ENCODE measurements around the gene ATP6V1F.

The ATP6V1F gene

GRCh38 chr7:128865996-128866877 is 3.6 kb downstream of the ATP6V1F start:
- TF ChIP-seq, protein P1, sequence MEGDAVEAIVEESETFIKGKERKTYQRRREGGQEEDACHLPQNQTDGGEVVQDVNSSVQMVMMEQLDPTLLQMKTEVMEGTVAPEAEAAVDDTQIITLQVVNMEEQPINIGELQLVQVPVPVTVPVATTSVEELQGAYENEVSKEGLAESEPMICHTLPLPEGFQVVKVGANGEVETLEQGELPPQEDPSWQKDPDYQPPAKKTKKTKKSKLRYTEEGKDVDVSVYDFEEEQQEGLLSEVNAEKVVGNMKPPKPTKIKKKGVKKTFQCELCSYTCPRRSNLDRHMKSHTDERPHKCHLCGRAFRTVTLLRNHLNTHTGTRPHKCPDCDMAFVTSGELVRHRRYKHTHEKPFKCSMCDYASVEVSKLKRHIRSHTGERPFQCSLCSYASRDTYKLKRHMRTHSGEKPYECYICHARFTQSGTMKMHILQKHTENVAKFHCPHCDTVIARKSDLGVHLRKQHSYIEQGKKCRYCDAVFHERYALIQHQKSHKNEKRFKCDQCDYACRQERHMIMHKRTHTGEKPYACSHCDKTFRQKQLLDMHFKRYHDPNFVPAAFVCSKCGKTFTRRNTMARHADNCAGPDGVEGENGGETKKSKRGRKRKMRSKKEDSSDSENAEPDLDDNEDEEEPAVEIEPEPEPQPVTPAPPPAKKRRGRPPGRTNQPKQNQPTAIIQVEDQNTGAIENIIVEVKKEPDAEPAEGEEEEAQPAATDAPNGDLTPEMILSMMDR (IDR thresholded peaks at IDR 0.05; ENCODE audit: control extremely low read depth, extremely low read depth, low read depth, missing control alignments) = no peak
- ChIA-PET CTCF (interaction anchor here (1.6 to 9.5 kb wide), 2 partner anchors 16 to 298 kb away, joined by 4 to 75 read pairs; no protein-coding TSS in a partner anchor), POLR2A (no interaction called here)
- no peak for DNase-seq (ENCODE audit: extremely low spot score)

DNA sequence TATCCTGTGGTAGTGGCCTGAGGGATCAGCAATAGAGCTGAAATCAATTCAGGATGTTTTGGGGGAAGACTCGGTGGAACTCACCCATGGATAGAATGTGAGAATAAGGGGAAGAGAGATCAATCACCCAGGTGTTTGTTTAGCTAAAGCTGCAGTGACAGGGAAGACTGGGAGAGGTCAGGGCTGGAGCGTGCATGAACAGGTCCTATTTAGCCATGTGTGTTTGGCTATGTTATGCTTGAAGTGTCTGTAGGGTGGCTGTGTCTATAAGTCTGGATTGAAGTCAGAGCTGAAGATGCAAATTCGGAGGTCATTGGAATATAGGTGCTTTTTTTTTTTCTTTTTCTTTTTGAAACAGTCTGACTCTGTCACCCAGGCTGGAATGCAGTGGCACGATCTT is 4.6 kb downstream of the ATP6V1F start:
- CTCF ChIA-PET = interaction anchor here (1.6 to 9.5 kb wide), 2 partner anchors 15 to 297 kb away, joined by 4 to 75 read pairs; no protein-coding TSS in a partner anchor
- no peak for DNase-seq (ENCODE audit: extremely low spot score)
- POLR2A ChIA-PET = no interaction called here
- TF ChIP-seq, protein P1 (IDR thresholded peaks at IDR 0.05; ENCODE audit: control extremely low read depth, extremely low read depth, low read depth, missing control alignments) = no peak

- ChIA-PET POLR2A (no interaction called here), CTCF (interaction anchor here (0.9 to 9.5 kb wide), 4 partner anchors 14 to 296 kb away, joined by 3 to 75 read pairs (median 4); no protein-coding TSS in a partner anchor)
- DNase-seq (ENCODE audit: extremely low spot score) = no peak
- TF ChIP-seq, protein P1 (IDR thresholded peaks at IDR 0.05; ENCODE audit: control extremely low read depth, extremely low read depth, low read depth, missing control alignments) = no peak
Observed at GRCh38 chr7:128867842-128868623, 5.4 kb downstream of the ATP6V1F start.

- CTCF ChIA-PET = interaction anchor here (0.9 to 9.5 kb wide), 3 partner anchors 13 to 67 kb away, joined by 3 to 75 read pairs (median 3); no protein-coding TSS in a partner anchor
- TF ChIP-seq, protein P1 (IDR thresholded peaks at IDR 0.05; ENCODE audit: control extremely low read depth, extremely low read depth, low read depth, missing control alignments) = no peak
- POLR2A ChIA-PET = no interaction called here
- no peak for DNase-seq (ENCODE audit: extremely low spot score)
Observed at GRCh38 chr7:128868624-128869137, 6.0 kb downstream of the ATP6V1F start.

GRCh38 chr7:128869138-128869943 is 6.7 kb downstream of the ATP6V1F start:
- CTCF ChIA-PET = interaction anchor here (0.7 to 9.5 kb wide), 5 partner anchors 13 to 222 kb away, joined by 3 to 75 read pairs (median 3); no protein-coding TSS in a partner anchor
- POLR2A ChIA-PET = interaction anchor here (0.6 kb wide), 1 partner anchor 189 kb away, joined by 3 read pairs; no protein-coding TSS in a partner anchor
- peak; percentile 69 for DNase-seq (ENCODE audit: extremely low spot score)
- TF ChIP-seq, protein P1 (IDR thresholded peaks at IDR 0.05; ENCODE audit: control extremely low read depth, extremely low read depth, low read depth, missing control alignments) = peak; percentile 29

All from GM10248 (cell line).